AG10803 (cell line): ENCODE results near the gene IFRD2.
A peak's percentile ranks its signal among the peaks of the same experiment; 100 is the strongest.

Experiments used
- DNase-seq: peaks from one replicate; pipeline ENCODE4 v3.0.0; 2010; ENCODE audit warnings: low read depth
- H3K4me3 ChIP-seq: 2 replicates; pipeline ENCODE4 v1.5.1; 2011; ENCODE audit warnings: mild to moderate bottlenecking, low read length, control low read depth
- CTCF ChIP-seq: conservative IDR thresholded peaks from 2 replicates; pipeline ENCODE4 v1.5.1; 2011; ENCODE audit warnings: mild to moderate bottlenecking, low read length, control low read depth, inconsistent platforms

The IFRD2 gene

GRCh38 chr3:50323614-50324199, 31.5 kb upstream of the IFRD2 start:
- no peak for TF ChIP-seq CTCF
- H3K4me3 ChIP-seq: no peak overlapping the region
- DNase-seq: no peak

- no peak for DNase-seq
- H3K4me3 ChIP-seq: no peak overlapping the region
- TF ChIP-seq CTCF: no peak
Measured at GRCh38 chr3:50323092-50323600, 30.9 kb upstream of the IFRD2 start.

- H3K4me3 ChIP-seq: peak within 1 kb of the TSS; percentile 71
- no peak for TF ChIP-seq CTCF
- no peak for DNase-seq
Measured at GRCh38 chr3:50322386-50323091, 30.3 kb upstream of the IFRD2 start, which contains the start of gene HYAL2. Gene HYAL2, minus strand, starts transcription at chr3:50322745. Its CDS starts 2,256 bp downstream, at chr3:50320489.

GRCh38 chr3:50322115-50322385, 29.8 kb upstream of the IFRD2 start:
- TF ChIP-seq CTCF: no peak
- no peak for DNase-seq
- peak overlapping the region; percentile 71 for H3K4me3 ChIP-seq

- H3K4me3 ChIP-seq: peak overlapping the region; percentile 71
- TF ChIP-seq CTCF: peak; percentile 42
- DNase-seq: peak; percentile 84
Measured at GRCh38 chr3:50321336-50322114, 29.3 kb upstream of the IFRD2 start.

GRCh38 chr3:50320853-50321335, 28.7 kb upstream of the IFRD2 start:
- H3K4me3 ChIP-seq: peak overlapping the region; percentile 71
- peak; percentile 50 for DNase-seq
- TF ChIP-seq CTCF: no peak
